T-cell (primary cell): ENCODE data around the gene HOXC9. TPM values are rescaled to one million over a fixed set of nuclear protein-coding genes. Genes with fewer than 3 reads are reported as not detected.

Source experiments
- ATAC-seq, 4 experiments: fragments of 200-7000 bp in 3 of 4; fragments of 150-1000 bp in 1 of 4; cut with Tn5 transposase; replicated peaks in 1 of 4; 1 replicate in 3 of 4; 2 replicates in 1 of 4; pipeline ENCODE4 v1.10.0; 2021; ENCODE audit warnings: moderate library complexity in 3 of 4, mild to moderate bottlenecking in 2 of 4, moderate number of reproducible peaks in 1 of 4
- CTCF ChIA-PET, 2 donors: fragments of 300-600 bp; sonication (Branson Sonifier 250); formaldehyde crosslinking; loops; one replicate each; lab custom pipeline; 2022; ENCODE audit warnings: antibody characterized with exemption in 2 of 2; lab: Charles Lee
- POLR2A ChIA-PET, 2 donors: fragments of 300-600 bp; sonication (Branson Sonifier 250); formaldehyde crosslinking; loops; one replicate each; lab custom pipeline; 2022; ENCODE audit warnings: antibody characterized with exemption in 2 of 2; lab: Charles Lee
- DNase-seq, 35 experiments: peaks; one replicate each; pipeline versions ENCODE4 v3.0.0 to v3.0.0-alpha.2; 2013 to 2023
- H3K27ac ChIP-seq: one replicate; pipeline ENCODE4 v1.5.1; 2013; ENCODE audit warnings: low read length
- H3K27me3 ChIP-seq, 2 experiments: replicated peaks in 1 of 2; 1 replicate in 1 of 2; 2 replicates in 1 of 2; pipeline versions ENCODE4 v1.6.1 to v1.7.0; 2013; ENCODE audit warnings: low read length in 1 of 2, mixed read lengths in 1 of 2; ENCODE audit not compliant: control insufficient read depth in 2 of 2, insufficient read depth in 2 of 2; ENCODE audit errors: extremely low read depth in 1 of 2
- H3K36me3 ChIP-seq, 2 donors: 1 replicate in 1 of 2; 2 replicates in 1 of 2; pipeline versions ENCODE4 v1.6.1 to v1.7.0; 2013; ENCODE audit warnings: low read length in 1 of 2; ENCODE audit not compliant: control insufficient read depth in 2 of 2, insufficient read depth in 1 of 2; ENCODE audit errors: extremely low read depth in 1 of 2
- H3K4me1 ChIP-seq, 2 experiments: 1 replicate in 1 of 2; 2 replicates in 1 of 2; pipeline versions ENCODE4 v1.6.1 to v1.7.0; 2013; ENCODE audit warnings: low read length in 2 of 2, mixed read lengths in 1 of 2; ENCODE audit not compliant: insufficient read depth in 2 of 2, control insufficient read depth in 1 of 2; ENCODE audit errors: extremely low read depth in 1 of 2
- H3K4me3 ChIP-seq, 2 donors: 1 replicate in 1 of 2; 2 replicates in 1 of 2; pipeline versions ENCODE4 v1.5.1 to v1.7.0; 2013; ENCODE audit warnings: mild to moderate bottlenecking in 2 of 2, low read length in 1 of 2, moderate library complexity in 1 of 2; ENCODE audit not compliant: control insufficient read depth in 1 of 2; ENCODE audit errors: extremely low read depth in 1 of 2
- H3K9me3 ChIP-seq: 2 replicates; pipeline ENCODE4 v1.7.0; 2013
- H3K27ac Mint-ChIP-seq, 2 donors: one replicate each; pipeline ENCODE4 v1.8.0; 2020 to 2021; ENCODE audit warnings: mild to moderate bottlenecking in 2 of 2, mixed read lengths in 2 of 2
- H3K27me3 Mint-ChIP-seq, 2 donors: one replicate each; pipeline ENCODE4 v1.8.0; 2021 to 2022; ENCODE audit warnings: mixed read lengths in 2 of 2
- H3K36me3 Mint-ChIP-seq: one replicate; pipeline ENCODE4 v1.8.0; 2021; ENCODE audit warnings: mixed read lengths
- H3K4me1 Mint-ChIP-seq, 3 donors: one replicate each; pipeline ENCODE4 v1.8.0; 2020 to 2022; ENCODE audit warnings: mixed read lengths in 3 of 3, mild to moderate bottlenecking in 1 of 3
- H3K4me3 Mint-ChIP-seq, 3 donors: one replicate each; pipeline ENCODE4 v1.8.0; 2020 to 2022; ENCODE audit warnings: mild to moderate bottlenecking in 3 of 3, mixed read lengths in 3 of 3, moderate library complexity in 3 of 3
- H3K9me3 Mint-ChIP-seq, 3 donors: one replicate each; pipeline ENCODE4 v1.8.0; 2020 to 2022; ENCODE audit warnings: mixed read lengths in 3 of 3
- WGBS: methylation state at CpG from one replicate; pipeline ENCODE4 v1.1.5; 2013; ENCODE audit warnings: missing lambda C conversion rate; ENCODE audit not compliant: insufficient coverage; 5-methylcytosine and 5-hydroxymethylcytosine counted together
- total RNA-seq, 35 experiments: library from RNA in 6 of 35; stranded (reverse) in 6 of 35; fragments of 120-200 nt in 1 of 35; gene quantifications; one replicate each; pipeline versions ENCODE4 v1.2.1 to v1.2.4 and lab custom pipeline; 2013 to 2026

HOXC9 gene
- total RNA-seq, 5 donors from 2014 or later (not counting 1 experiment from before 2014, with no cell fraction given), result not detected

GRCh38 chr12:54002915-54003389 lies 3.0 kb downstream of the HOXC9 start:
- Histone ChIP-seq H3K36me3 (no peaks in the 10 kb centered on the region), H3K9me3 (no peaks in the 10 kb centered on the region), H3K27ac (no peak overlapping the region), H3K4me3 (no peak overlapping the region), H3K27me3 (peaks cover 12 to 98% of the 10 kb centered on the region in 2 experiments), H3K4me1 (peaks cover 3 to 31% of the 10 kb centered on the region in 2 experiments)
- peaks cover 75 to 95% of the 10 kb centered on the region in 2 donors for H3K27me3 Mint-ChIP-seq
- WGBS, result no CpG with 5 or more reads among the region's 19 CpGs
- ATAC-seq (no peak), DNase-seq (no peak)
- H3K27ac Mint-ChIP-seq, result no peak overlapping the region
- H3K9me3 Mint-ChIP-seq, result no peaks in the 10 kb centered on the region
- peaks cover 16 to 23% (median 16%) of the 10 kb centered on the region in 3 donors for H3K4me1 Mint-ChIP-seq
- ChIA-PET CTCF (interaction anchor here in 1 of 2 donors (0.7 to 1.0 kb wide), 2 partner anchors 10 to 49 kb away, joined by 3 read pairs; no protein-coding TSS in a partner anchor), POLR2A (no interaction called here)
- no peaks in the 10 kb centered on the region for H3K36me3 Mint-ChIP-seq
- H3K4me3 Mint-ChIP-seq, result no peak overlapping the region

GRCh38 chr12:54003625-54004024 lies 3.7 kb downstream of the HOXC9 start:
- ATAC-seq, result no peak
- H3K27ac Mint-ChIP-seq, result no peak overlapping the region
- Histone ChIP-seq H3K9me3 (no peaks in the 10 kb centered on the region), H3K4me1 (peaks cover 3 to 35% of the 10 kb centered on the region in 2 experiments), H3K36me3 (no peaks in the 10 kb centered on the region), H3K27ac (no peak overlapping the region), H3K27me3 (peaks cover 14 to 98% of the 10 kb centered on the region in 2 experiments), H3K4me3 (no peak overlapping the region)
- H3K36me3 Mint-ChIP-seq, result no peaks in the 10 kb centered on the region
- CTCF ChIA-PET, result interaction anchor here in 1 of 2 donors (0.6 to 0.9 kb wide), 2 partner anchors 189 to 213 kb away, joined by 3 to 5 read pairs; no protein-coding TSS in a partner anchor
- WGBS, result 36% methylated on average over 1 of the region's 3 CpGs
- no peak overlapping the region for H3K4me3 Mint-ChIP-seq
- no peaks in the 10 kb centered on the region for H3K9me3 Mint-ChIP-seq
- peaks cover 16 to 25% (median 18%) of the 10 kb centered on the region in 3 donors for H3K4me1 Mint-ChIP-seq
- DNase-seq, result no peak
- POLR2A ChIA-PET, result no interaction called here
- H3K27me3 Mint-ChIP-seq, result peaks cover 72 to 94% of the 10 kb centered on the region in 2 donors

- H3K27me3 ChIP-seq, result peaks cover 14 to 98% of the 10 kb centered on the region in 2 experiments
- Mint-ChIP-seq H3K36me3 (no peaks in the 10 kb centered on the region), H3K4me3 (no peak overlapping the region), H3K27ac (peak overlapping the region in 1 of 2 donors; percentile 41), H3K27me3 (peaks cover 71 to 93% of the 10 kb centered on the region in 2 donors), H3K9me3 (no peaks in the 10 kb centered on the region), H3K4me1 (peaks cover 18 to 29% (median 19%) of the 10 kb centered on the region in 3 donors)
- peaks cover 3 to 39% of the 10 kb centered on the region in 2 experiments for H3K4me1 ChIP-seq
- H3K36me3 ChIP-seq, result no peaks in the 10 kb centered on the region
- no peak overlapping the region for H3K27ac ChIP-seq
- no peak for DNase-seq
- ChIA-PET CTCF (interaction anchor here in 1 of 2 donors (0.6 to 0.9 kb wide), 2 partner anchors 188 to 212 kb away, joined by 3 to 5 read pairs; no protein-coding TSS in a partner anchor), POLR2A (no interaction called here)
- no peaks in the 10 kb centered on the region for H3K9me3 ChIP-seq
- no peak for ATAC-seq
- no peak overlapping the region for H3K4me3 ChIP-seq
- WGBS, result 43% methylated on average over 4 of the region's 20 CpGs
These were observed 4.3 kb downstream of the HOXC9 start for GRCh38 chr12:54004063-54004840.

GRCh38 chr12:54004841-54005530 lies 5.0 kb downstream of the HOXC9 start:
- peaks cover 2 to 40% of the 10 kb centered on the region in 2 experiments for H3K4me1 ChIP-seq
- H3K9me3 ChIP-seq, result no peaks in the 10 kb centered on the region
- H3K27me3 Mint-ChIP-seq, result peaks cover 73 to 94% of the 10 kb centered on the region in 2 donors
- peaks cover 21 to 30% (median 26%) of the 10 kb centered on the region in 3 donors for H3K4me1 Mint-ChIP-seq
- CTCF ChIA-PET, result interaction anchor here (1.0 to 4.4 kb wide), 5 partner anchors 186 to 211 kb away, joined by 3 to 30 read pairs (median 5); no protein-coding TSS in a partner anchor
- no peaks in the 10 kb centered on the region for H3K36me3 ChIP-seq
- DNase-seq (no peak), ATAC-seq (no peak)
- no peak overlapping the region for H3K4me3 ChIP-seq
- H3K27ac ChIP-seq, result no peak overlapping the region
- H3K36me3 Mint-ChIP-seq, result no peaks in the 10 kb centered on the region
- POLR2A ChIA-PET, result no interaction called here
- H3K4me3 Mint-ChIP-seq, result peak overlapping the region in 1 of 3 donors; percentile 89
- WGBS, result 11% methylated on average over 25 of the region's 31 CpGs
- no peaks in the 10 kb centered on the region for H3K9me3 Mint-ChIP-seq
- H3K27ac Mint-ChIP-seq, result no peak overlapping the region
- H3K27me3 ChIP-seq, result peaks cover 14 to 98% of the 10 kb centered on the region in 2 experiments

- Histone ChIP-seq H3K27me3 (peaks cover 14 to 99% of the 10 kb centered on the region in 2 experiments), H3K36me3 (no peaks in the 10 kb centered on the region), H3K27ac (no peak overlapping the region), H3K4me3 (no peak overlapping the region), H3K4me1 (peaks cover 0 to 35% of the 10 kb centered on the region in 2 experiments), H3K9me3 (no peaks in the 10 kb centered on the region)
- no peak for ATAC-seq
- Mint-ChIP-seq H3K27ac (no peak overlapping the region), H3K36me3 (no peaks in the 10 kb centered on the region), H3K27me3 (peaks cover 78 to 94% of the 10 kb centered on the region in 2 donors), H3K4me1 (peaks cover 20 to 30% (median 28%) of the 10 kb centered on the region in 3 donors), H3K9me3 (no peaks in the 10 kb centered on the region), H3K4me3 (peak overlapping the region in 1 of 3 donors; percentile 89)
- DNase-seq, result no peak
- POLR2A ChIA-PET, result no interaction called here
- CTCF ChIA-PET, result interaction anchor here (0.5 to 4.4 kb wide), 13 partner anchors 44 to 211 kb away, joined by 3 to 41 read pairs (median 4); no protein-coding TSS in a partner anchor
- WGBS, result 9% methylated on average over 21 of the region's 26 CpGs
These were observed 5.5 kb downstream of the HOXC9 start for GRCh38 chr12:54005531-54005852.
